ENCODE data around the gene SLIT3.

SLIT3 gene

DNA sequence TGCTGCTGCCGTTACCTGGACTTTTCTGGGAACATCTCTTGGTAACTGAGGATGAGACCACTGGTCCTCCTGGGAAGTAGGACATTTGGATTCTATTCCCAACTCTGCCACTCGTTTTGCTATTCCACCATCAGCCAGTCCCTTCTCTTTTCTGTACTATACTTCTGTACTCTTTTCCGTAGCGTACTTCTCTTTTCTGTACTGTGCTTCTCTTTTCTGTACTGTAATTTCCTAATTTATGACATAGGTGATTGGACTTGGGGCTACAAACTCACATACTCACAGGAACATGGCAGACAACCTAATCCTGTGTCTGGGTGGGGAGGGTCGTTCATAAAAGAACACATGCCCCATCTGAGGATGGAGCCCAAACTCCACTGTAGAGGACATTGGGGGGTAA is 386.4 kb downstream of the SLIT3 start:
- H3K9me3 Mint-ChIP-seq = no peaks in the 10 kb centered on the region
- no peak for DNase-seq
- peaks cover 18% of the 10 kb centered on the region for H3K27me3 Mint-ChIP-seq
- H3K36me3 Mint-ChIP-seq = no peaks in the 10 kb centered on the region
- no peak overlapping the region for H3K27ac Mint-ChIP-seq
- H3K4me3 Mint-ChIP-seq = no peak overlapping the region
- CTCF ChIA-PET = no interaction called here
- H3K4me1 Mint-ChIP-seq = no peaks in the 10 kb centered on the region

DNA sequence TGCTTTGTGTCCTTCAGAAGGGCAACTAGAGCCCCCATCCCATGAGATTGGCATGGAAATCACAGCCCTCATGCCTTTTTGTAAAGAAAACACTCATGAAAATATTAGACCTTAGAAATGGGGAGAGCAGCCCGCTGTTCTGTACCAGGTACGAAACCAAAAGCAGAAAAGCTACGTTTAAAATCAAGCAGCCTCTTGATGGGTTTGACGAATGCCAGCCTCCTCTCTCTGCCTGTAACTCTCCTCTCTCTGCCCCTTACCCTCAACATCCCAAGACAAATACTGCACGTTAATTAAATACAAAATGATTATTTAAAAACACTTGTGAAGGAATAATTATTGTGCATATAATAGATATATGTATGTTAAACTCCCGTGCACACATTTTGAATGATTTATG is 390.1 kb downstream of the SLIT3 start:
- CTCF ChIA-PET = no interaction called here
- no peaks in the 10 kb centered on the region for H3K9me3 Mint-ChIP-seq
- no peaks in the 10 kb centered on the region for H3K4me1 Mint-ChIP-seq
- peaks cover 10% of the 10 kb centered on the region for H3K27me3 Mint-ChIP-seq
- H3K4me3 Mint-ChIP-seq = no peak overlapping the region
- no peak for DNase-seq
- H3K27ac Mint-ChIP-seq = no peak overlapping the region
- H3K36me3 Mint-ChIP-seq = no peaks in the 10 kb centered on the region

DNA sequence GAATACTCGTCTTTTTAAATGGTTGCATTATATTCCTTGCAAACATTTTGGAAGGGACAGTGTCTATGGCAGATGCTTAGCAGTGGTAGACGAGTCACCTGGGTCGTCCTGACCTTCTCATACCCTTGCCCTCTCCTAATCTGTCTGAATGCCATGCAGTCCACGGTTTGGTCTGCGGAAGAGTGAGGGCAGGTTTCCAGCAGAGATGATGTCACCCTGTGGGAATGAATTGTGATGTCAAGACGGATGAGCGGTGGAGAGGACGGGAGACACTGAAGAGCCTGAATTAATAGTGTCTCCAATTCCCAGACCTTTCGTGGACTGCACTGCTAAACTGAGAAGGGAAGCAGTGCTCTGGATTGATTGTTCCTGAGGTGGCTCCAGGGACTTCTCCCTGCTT is 392.7 kb downstream of the SLIT3 start:
- Mint-ChIP-seq H3K4me1 (no peaks in the 10 kb centered on the region), H3K4me3 (no peak overlapping the region), H3K9me3 (no peaks in the 10 kb centered on the region), H3K27ac (no peak overlapping the region), H3K27me3 (peaks cover 4% of the 10 kb centered on the region), H3K36me3 (no peaks in the 10 kb centered on the region)
- no peak for DNase-seq
- CTCF ChIA-PET = no interaction called here

DNA sequence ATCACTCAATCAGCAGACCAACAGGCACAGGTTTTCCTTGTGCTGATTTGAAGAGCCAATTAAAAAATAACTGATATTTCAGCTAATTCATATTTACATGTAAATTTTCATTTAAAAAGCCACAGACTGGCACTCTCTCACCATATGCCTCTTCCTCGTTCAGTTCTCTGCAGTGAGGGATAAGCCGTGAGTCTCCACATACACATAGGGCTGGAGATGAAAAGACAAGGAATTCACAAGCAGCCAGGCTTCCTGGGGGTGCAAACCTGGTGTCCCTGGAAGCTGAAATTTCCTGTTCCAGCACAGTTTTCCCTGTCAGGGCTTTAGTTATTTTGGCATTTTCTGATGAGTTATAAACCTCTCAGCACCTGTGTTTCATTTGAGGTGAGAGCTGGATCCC is 397.9 kb downstream of the SLIT3 start:
- H3K4me3 Mint-ChIP-seq = no peak overlapping the region
- no peak for DNase-seq
- H3K4me1 Mint-ChIP-seq = no peaks in the 10 kb centered on the region
- H3K27ac Mint-ChIP-seq = no peak overlapping the region
- CTCF ChIA-PET = no interaction called here
- H3K27me3 Mint-ChIP-seq = peaks cover under 1% of the 10 kb centered on the region
- no peaks in the 10 kb centered on the region for H3K36me3 Mint-ChIP-seq
- no peaks in the 10 kb centered on the region for H3K9me3 Mint-ChIP-seq

DNA sequence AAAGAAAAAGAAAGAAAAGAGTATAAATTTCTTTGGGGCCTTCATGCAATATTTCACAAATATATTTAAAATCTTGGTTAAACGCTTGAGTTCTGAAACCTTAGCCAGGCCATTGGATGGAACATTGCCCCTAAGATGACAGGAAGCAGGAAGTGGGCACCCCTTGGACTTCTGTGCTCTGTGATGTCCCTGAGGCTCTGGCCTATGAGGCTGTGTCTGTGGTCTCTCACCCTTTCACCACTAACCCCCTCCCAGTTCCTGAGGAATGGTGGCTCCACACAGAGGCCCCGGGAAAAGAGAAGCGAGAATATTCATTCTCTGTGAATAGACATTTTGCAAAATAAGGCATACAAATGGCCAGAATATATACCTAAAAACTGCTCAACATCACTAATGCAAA is 401.3 kb downstream of the SLIT3 start:
- Mint-ChIP-seq H3K4me1 (no peaks in the 10 kb centered on the region), H3K27ac (no peak overlapping the region), H3K9me3 (no peaks in the 10 kb centered on the region), H3K27me3 (peaks cover 7% of the 10 kb centered on the region), H3K36me3 (no peaks in the 10 kb centered on the region), H3K4me3 (no peak overlapping the region)
- CTCF ChIA-PET = no interaction called here
- no peak for DNase-seq

DNA sequence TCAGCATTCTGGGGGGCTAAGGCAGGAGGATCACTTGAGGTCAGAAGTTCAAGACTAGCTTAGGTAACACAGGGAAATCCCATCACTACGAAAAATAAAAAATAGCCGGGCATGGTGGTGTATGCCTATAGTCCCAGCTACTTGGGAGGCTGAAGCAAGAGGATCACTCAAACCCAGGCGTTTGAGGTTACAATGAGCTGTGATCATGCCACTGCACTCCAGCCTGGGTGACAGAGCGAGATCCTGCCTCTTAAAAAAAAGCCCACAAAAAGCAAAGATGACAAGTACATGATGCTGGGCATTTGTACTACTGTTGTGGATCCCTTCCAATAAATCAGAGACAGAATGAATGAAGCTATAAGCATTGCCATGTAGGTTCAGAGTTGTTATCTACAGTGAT is 401.7 kb downstream of the SLIT3 start:
- no peak for DNase-seq
- CTCF ChIA-PET = no interaction called here
- H3K27ac Mint-ChIP-seq = no peak overlapping the region
- no peaks in the 10 kb centered on the region for H3K36me3 Mint-ChIP-seq
- H3K9me3 Mint-ChIP-seq = no peaks in the 10 kb centered on the region
- H3K4me1 Mint-ChIP-seq = no peaks in the 10 kb centered on the region
- no peak overlapping the region for H3K4me3 Mint-ChIP-seq
- H3K27me3 Mint-ChIP-seq = peaks cover 11% of the 10 kb centered on the region

DNA sequence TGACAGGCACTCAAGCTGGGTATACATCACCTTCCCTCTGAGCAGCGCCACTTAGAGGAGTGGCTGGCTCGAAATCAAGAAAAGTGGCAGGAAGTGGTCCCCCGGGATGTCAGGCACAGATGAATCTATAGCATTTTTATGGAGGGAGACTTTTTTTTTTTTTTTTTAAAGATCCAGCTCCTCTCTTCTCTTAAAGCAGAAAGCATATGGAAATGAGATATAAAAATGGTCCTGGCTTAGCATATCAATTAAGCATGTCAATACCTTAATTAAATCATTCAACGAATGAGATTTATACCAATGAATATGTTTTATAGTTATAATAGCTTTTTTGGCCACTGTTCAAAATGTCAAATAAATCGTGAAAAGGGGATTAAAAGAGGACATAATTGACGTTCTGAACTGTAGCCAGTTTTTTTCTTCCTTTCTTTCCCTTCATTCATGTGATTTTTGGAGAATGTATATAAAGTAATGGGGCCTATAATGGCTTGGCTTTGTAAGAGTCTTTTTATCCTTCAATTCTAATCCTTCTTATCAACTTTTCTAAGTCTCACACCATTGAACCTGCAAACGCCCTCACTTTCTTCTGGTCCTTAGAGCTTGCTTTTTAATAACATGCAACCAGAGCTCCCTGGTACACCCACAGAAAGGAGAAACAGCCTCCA is 402.6 kb downstream of the SLIT3 start:
- H3K4me1 Mint-ChIP-seq = no peaks in the 10 kb centered on the region
- no peaks in the 10 kb centered on the region for H3K9me3 Mint-ChIP-seq
- H3K4me3 Mint-ChIP-seq = no peak overlapping the region
- no peak overlapping the region for H3K27ac Mint-ChIP-seq
- H3K36me3 Mint-ChIP-seq = no peaks in the 10 kb centered on the region
- CTCF ChIA-PET = no interaction called here
- peaks cover 11% of the 10 kb centered on the region for H3K27me3 Mint-ChIP-seq
- DNase-seq = no peak

DNA sequence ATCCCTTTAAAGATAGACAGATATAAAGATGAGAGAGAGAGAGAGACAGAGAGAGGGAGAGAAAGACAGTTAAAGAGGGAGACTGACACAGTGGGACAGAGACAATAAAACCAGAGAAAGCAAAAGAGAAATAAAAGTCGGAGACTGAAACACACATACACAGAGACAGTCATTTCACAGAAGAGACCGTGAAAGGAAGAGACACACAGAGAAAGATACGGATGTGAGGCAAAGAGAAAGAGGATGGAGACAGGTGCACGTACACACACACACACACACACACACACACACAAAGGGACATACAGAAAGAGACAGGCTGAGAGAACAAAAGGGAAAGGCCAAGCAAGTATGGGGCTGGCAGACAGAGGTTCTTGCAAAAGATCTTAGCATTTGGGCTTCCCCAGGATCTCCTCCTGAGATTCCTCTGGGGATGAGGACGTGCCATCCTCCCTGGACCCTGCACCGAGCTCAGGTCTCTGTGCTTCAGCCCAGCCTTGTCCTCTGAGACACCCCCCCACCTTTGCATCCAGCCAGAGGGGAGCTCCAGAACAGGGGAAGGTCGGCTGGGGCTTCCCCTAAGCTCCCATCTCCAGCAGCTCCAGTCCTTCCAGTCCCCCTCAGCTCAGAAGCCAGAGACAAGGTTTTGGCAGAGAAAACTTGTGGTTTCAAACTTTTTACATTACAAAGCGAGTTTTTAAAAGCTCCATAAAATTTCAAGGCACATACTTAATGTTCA is 403.4 kb downstream of the SLIT3 start:
- Mint-ChIP-seq H3K27ac (no peak overlapping the region), H3K9me3 (no peaks in the 10 kb centered on the region), H3K36me3 (no peaks in the 10 kb centered on the region), H3K4me1 (no peaks in the 10 kb centered on the region), H3K27me3 (peaks cover 11% of the 10 kb centered on the region), H3K4me3 (no peak overlapping the region)
- no peak for DNase-seq
- CTCF ChIA-PET = no interaction called here

DNA sequence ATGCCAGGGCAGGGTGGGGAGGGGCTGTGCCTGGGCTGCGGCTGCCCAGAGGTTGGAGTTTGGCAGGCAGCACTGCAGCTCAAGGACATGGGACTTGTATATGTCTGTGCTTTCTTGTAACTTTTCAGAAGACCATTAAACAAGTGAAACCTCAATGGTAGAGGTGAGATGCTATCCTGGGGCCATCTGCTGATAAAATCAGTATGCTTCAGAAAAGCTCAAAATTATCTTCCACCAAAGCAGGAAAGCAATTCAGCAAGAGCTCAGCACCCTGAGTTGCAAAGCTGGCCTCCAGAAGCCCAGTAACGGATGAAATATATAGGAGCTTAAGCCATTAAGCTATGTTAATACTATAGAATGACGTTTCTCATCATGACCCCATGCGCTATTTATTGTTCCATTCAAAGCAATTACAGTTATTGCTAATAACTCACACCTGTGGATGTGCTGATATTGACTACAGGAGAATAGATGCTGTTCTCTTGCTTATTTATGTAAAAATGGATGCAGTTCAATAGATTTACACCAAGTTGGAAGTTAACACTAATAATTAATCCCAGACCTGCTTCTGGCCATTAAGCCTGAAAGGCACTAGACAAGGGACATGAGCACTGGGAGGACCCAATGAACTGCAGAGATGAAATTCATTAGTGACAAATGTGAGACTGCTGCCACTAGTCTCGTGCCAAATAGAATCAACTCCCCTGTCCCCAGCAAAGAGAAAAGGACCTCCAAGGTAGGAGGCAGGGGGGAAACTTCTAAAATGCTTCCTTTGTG is 405.5 kb downstream of the SLIT3 start:
- H3K27me3 Mint-ChIP-seq = peaks cover 19% of the 10 kb centered on the region
- H3K27ac Mint-ChIP-seq = no peak overlapping the region
- no peaks in the 10 kb centered on the region for H3K4me1 Mint-ChIP-seq
- H3K36me3 Mint-ChIP-seq = no peaks in the 10 kb centered on the region
- H3K4me3 Mint-ChIP-seq = no peak overlapping the region
- no peak for DNase-seq
- no peaks in the 10 kb centered on the region for H3K9me3 Mint-ChIP-seq
- CTCF ChIA-PET = no interaction called here

DNA sequence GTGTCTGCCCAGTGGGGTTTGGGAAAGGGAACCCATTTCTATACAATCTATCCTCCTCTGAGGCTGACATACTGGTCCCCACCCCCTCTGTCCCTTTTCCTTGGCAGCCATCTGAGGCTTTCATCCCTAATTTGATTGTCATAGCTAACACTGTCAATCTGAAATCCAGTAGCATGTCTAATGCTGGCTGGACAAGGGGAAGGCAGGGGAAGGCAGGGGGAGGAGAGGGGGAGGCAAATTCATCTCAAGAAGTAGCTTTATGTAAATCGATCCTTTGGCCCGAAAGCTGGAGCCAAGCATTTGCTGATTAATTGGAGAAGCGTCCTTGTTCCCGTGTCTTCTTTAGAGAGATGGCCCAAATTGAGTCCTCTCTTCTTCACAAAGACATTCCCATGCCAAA is 407.7 kb downstream of the SLIT3 start:
- DNase-seq = no peak
- Mint-ChIP-seq H3K27me3 (peaks cover 19% of the 10 kb centered on the region), H3K36me3 (no peaks in the 10 kb centered on the region), H3K9me3 (no peaks in the 10 kb centered on the region), H3K27ac (no peak overlapping the region), H3K4me3 (no peak overlapping the region), H3K4me1 (no peaks in the 10 kb centered on the region)
- CTCF ChIA-PET = no interaction called here

DNA sequence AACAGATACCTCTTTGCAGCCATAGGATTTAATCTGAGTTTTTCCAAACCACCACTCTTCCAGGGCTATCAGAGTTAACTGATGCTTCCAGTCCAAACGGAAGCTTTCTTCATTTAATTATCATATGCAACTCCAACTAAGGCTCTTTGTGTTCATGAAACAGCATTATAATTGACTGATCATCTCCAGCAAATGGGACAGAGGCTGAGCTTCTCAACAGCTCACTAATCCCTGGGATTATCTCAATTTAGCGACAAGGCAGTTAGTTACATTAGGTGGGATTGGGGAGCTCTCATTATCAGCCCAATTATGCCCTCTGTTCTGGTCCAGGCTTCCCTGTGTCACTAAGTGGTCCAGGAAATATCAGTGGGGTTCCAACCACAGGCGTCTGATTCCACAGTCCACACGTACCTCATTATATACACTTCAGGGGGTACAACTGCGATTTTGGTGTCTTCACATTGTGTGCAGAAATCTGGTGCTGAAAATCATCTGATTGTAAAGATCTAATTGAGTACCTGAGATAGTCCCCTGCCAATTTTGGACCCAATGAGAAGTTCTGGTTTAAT is 408.2 kb downstream of the SLIT3 start:
- Mint-ChIP-seq H3K9me3 (no peaks in the 10 kb centered on the region), H3K36me3 (no peaks in the 10 kb centered on the region), H3K27ac (no peak overlapping the region), H3K27me3 (peaks cover 19% of the 10 kb centered on the region), H3K4me3 (no peak overlapping the region), H3K4me1 (no peaks in the 10 kb centered on the region)
- CTCF ChIA-PET = no interaction called here
- DNase-seq = no peak

DNA sequence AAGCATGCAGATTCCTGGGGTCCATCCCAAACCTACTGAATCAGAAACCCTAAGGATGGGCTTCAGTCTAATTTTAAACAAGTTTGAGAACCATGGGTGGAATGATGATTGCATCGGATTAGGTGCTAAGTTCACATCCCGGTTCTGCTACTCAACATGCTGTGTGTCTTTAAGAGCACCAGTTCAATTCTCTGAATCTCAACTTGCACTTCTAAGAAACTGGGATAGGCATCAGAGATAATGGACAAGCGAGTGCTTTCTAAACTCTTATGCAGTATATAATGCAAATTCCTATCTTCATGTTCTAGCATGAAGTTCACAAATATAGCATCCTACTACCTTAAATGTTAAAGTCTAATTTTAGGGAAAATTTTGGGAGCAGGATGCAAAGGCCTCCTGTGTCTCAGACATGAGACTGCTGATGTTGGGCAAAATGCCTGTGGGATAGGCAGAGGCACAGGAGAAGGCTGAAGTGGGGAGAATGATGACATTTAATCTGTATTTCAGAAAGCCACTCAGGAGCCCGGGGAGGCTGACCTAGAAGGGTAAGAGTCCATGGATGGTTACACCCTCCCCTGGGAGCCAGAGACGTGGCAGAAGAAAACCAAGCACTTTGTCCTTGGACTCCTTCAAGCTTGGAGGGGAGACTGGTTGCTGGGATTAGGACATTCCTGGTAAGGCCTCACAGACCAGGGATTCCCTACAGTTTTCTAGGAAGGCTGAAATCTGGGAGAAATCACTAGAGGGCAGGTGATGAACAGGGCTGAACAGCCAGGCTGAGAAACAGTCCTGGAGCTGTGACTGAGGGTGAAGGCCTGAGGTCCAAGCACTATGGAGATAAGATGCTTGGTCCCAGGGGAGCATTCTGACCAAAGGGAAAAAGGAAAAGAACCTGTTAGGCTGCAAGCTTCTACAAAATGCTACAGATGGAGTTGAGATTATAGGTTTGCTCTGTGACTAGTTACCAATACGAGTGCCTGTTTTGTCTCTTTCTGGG is 409.8 kb downstream of the SLIT3 start:
- Mint-ChIP-seq H3K4me1 (no peaks in the 10 kb centered on the region), H3K27me3 (peaks cover 15% of the 10 kb centered on the region), H3K36me3 (no peaks in the 10 kb centered on the region), H3K4me3 (no peak overlapping the region), H3K9me3 (no peaks in the 10 kb centered on the region), H3K27ac (no peak overlapping the region)
- DNase-seq = no peak
- CTCF ChIA-PET = no interaction called here

DNA sequence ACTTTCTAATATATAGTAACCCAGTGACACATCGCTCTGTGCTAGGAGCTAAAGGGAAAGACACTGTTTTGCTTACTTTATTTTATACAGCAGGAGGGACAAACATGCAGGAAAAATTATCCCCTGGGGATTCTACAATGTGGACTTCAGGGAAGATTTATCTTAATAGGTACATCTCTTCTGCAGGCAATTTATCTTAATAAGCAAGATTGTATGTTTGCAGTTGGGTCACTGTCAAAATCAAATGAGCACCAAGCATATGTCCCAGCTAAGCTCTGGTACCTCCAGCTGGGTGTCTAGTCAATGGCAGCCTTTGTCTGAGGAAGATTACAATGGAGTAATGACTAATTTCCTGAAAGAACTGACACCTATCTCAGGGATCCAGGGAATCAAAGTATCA is 411.9 kb downstream of the SLIT3 start:
- CTCF ChIA-PET = interaction anchor here (0.6 kb wide), 1 partner anchor 1445 kb away, joined by 3 read pairs; no protein-coding TSS in a partner anchor
- Mint-ChIP-seq H3K9me3 (no peaks in the 10 kb centered on the region), H3K27me3 (peaks cover 8% of the 10 kb centered on the region), H3K27ac (no peak overlapping the region), H3K4me3 (no peak overlapping the region), H3K4me1 (no peaks in the 10 kb centered on the region), H3K36me3 (no peaks in the 10 kb centered on the region)
- DNase-seq = no peak

DNA sequence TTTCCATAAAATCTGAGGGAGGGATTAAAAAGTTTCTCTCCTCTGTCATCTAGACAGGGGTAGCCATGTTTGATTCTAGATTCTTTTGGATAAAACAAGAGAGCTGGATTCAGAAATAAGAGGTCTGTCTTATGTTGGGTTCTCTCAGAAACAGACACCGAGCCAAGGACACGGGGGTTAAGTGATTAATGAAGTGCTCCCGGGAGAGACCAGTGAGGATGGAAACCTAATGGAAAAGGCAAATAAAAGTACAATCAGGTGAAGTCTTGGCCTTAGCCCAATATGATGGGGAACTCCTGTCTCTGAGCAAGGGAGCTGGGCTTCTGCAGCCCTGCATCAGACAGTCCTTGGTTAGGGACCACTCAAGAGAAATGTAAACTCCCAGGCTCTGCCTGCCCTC is 413.0 kb downstream of the SLIT3 start:
- H3K9me3 Mint-ChIP-seq = no peaks in the 10 kb centered on the region
- CTCF ChIA-PET = no interaction called here
- no peak overlapping the region for H3K27ac Mint-ChIP-seq
- H3K4me1 Mint-ChIP-seq = no peaks in the 10 kb centered on the region
- DNase-seq = no peak
- H3K27me3 Mint-ChIP-seq = peaks cover 8% of the 10 kb centered on the region
- H3K36me3 Mint-ChIP-seq = no peaks in the 10 kb centered on the region
- no peak overlapping the region for H3K4me3 Mint-ChIP-seq

Measured in activated naive CD4-positive, alpha-beta T cell treated with anti-CD3 and anti-CD28 coated beads, Interleukin-2, amount 10 ng/mL, durations not matched to agents 7 days and 5 days (primary cell).